Middle frontal gyrus (tissue), 1 donor: ENCODE measurements around the gene SERPINA5.
"Not testable (repeated sequence)": the region's sequence is repeated elsewhere in the genome, so short reads cannot be mapped to it uniquely, and the experiment has no call there.

Source experiments
- DNase-seq: peaks from one replicate; pipeline ENCODE4 v3.0.0-alpha.2; 2015; ENCODE audit warnings: low spot score; ENCODE audit errors: extremely low spot score

SERPINA5 gene

DNA sequence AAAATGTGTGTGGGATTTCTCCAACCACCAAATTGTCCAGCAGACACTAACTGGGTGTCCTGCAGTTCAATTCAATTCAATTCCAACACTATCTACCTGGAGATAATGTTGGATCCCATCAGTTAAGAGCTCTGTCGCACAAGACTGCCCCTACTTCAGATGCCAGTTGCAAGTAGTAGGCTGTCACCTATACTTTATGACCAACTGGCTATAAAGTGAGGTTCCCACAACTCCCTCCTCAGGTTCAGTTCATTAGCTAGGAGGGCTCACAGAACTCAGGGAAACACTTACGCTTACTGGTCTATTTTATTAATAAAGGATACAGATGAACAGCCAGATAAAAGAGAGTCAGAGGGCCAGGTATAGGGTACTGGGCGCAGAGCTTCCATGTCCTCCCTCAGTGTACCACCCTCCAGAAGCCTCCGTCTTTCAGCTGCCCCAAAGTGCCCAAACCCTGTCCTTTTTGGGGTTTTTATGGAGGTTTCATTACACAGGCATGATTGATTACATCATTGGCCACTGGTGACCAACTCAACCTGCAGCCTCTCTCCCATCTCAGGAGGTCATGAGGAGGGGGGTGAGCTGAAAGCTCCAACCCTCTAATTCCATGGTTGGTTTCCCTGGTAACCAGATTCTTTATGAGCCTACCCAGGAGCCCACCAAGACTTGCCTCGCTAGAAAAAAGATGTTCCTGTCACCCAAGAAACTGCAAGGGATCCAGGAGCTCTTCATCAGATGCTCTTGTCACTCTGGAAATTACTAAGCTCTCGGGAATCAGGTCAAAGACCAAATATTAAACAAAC is 7.5 kb upstream of the SERPINA5 start:
- no peak for DNase-seq

DNA sequence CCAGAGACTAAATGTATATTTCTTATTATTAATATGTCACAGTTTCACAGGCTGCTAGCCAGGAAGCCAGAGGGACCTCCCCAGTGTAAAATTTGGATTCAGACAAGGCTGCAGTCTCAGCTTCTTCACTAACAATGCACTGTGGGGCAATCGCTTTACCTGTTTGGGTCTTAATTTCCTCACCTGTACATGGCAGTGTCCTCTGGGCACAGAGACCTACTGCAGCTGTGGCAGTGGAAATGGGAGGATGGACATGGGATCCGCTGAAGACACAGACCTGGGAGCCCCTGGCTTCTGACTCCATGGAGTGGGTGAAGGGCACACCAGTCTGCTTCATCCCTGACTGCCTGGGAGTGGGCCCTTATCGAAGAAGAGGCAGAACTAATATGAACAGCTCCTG is 6.9 kb upstream of the SERPINA5 start:
- DNase-seq = no peak

DNA sequence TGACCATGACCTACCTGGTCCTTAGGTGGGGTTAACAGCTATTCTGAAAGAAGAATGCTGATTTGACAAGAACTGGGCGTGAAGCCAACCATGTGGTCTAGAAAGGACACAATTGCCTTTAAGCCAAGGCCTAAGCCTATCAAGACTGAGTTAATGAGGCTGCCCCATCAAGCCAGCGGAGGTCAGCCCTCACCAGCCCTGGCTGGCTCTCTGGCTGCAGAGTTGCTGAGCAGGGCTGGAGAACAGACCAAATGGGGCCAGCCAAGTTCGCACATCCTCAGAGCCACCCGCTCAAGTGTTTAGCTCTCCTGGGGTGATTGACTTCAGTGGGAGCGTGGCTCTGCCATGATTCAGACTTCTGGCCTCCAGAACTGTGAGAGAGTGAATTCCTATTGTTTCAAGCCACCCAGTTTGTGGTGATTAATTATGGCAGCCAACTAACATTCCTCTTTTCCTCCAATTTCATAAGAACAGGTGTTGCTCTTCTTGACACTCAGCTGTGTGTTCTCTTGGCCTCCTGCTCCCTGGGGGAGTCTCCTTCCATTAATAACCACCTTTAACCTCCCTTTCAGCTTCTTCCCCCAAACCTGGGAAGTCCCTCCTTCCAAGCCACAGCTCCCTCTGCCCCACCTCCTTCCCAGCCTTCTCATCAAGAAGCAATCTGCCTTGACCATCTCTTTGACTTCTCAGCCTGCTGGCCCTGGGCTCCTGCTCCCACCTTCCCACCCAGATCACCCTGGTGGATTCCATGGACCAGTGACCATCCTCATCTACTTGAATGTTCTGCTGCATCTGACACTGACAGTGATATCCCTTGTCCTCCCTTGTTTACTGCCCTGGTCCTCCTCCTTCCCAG is 5.3 kb upstream of the SERPINA5 start:
- no peak for DNase-seq

- not testable (repeated sequence) for DNase-seq
Observed at GRCh38 chr14:94577472-94577871, 3.8 kb upstream of the SERPINA5 start.

DNA sequence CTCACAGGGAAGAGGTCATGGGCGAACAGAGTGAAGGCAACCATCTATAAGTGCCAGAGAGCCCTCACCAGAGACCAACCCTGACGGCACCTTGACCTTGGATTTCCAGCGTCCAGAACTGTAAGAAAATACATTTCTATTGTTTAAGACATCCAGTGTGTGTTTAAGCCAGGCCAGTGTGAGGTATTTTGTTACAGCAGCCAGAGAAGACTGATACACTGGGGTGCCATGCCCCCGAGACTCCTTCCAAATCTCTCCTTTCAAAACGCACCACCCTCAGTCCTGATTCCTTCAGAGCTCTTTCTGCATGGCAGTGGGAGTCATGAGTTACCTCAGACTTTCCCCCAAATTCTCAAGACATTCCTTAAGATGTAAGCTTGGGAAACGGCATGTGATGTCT is 2.5 kb upstream of the SERPINA5 start:
- no peak for DNase-seq

DNA sequence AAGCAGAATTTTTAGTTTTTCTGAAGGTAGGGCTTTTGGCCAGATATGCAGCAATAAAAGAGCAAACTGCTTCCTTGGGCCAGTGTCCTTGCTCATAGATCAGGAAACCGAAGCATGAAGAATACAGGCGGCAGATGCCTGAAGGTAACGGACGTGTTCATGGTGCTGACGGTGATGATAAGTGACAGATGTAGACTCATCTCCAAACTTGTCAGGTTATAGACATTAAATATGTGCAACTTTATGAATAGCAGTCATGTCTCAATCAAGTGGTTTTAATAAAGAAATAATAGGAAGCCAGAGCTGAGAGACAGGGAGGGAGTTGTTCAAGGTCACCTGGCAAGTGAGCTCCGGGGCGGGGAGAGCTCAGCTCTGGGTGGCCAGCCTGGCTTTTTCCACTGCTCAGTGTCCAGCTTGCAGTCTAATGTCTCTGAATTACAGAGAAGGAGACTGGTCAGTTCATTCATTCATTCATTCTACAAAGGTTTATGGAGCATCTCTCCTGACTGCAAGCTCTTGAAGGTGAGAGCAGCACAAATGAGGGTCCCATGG is 1.0 kb downstream of the SERPINA5 start:
- DNase-seq = no peak

GRCh38 chr14:94582851-94583250 is 1.6 kb downstream of the SERPINA5 start:
- no peak for DNase-seq

DNA sequence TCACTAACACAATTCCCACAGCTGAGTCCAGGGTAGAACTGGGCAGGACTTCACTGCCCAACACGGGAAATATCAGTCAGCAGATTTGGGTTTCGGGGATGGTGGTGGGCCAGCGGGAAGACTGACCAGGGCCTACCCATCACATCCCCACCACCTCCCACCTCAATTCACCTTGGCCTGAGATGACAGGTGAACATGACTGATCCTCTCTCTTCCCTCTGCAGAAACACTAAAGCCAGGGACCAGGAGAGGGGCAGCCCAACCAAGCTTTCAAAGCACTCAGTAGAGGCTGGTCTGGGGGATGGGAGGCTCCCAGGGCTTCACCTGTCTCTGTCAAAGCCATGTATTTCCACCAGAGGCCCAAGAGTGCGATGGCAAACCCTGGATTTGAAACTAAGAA is 2.3 kb downstream of the SERPINA5 start:
- no peak for DNase-seq

- no peak for DNase-seq
Observed at GRCh38 chr14:94584591-94585280, 3.5 kb downstream of the SERPINA5 start.

- no peak for DNase-seq
Observed at GRCh38 chr14:94586635-94587034, 5.4 kb downstream of the SERPINA5 start.

GRCh38 chr14:94588311-94588710 is 7.1 kb downstream of the SERPINA5 start:
- DNase-seq = no peak

DNA sequence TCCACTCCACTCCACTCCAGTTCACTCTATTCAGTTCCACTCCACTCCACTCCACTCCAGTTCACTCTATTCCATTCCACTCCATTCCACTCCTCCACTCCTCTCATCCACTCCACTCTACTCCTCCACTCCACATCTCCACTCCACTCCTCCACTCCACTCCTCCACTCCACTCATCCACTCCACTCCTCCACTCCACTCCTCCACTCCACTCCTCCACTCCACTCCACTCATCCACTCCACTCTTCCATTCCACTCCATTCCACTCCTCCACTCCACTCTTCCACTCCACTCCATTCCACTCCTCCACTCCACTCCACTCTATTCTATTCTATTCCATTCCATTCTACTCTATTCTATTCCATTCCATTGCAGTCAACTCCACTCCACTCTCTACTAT is 9.8 kb downstream of the SERPINA5 start:
- DNase-seq = no peak

DNA sequence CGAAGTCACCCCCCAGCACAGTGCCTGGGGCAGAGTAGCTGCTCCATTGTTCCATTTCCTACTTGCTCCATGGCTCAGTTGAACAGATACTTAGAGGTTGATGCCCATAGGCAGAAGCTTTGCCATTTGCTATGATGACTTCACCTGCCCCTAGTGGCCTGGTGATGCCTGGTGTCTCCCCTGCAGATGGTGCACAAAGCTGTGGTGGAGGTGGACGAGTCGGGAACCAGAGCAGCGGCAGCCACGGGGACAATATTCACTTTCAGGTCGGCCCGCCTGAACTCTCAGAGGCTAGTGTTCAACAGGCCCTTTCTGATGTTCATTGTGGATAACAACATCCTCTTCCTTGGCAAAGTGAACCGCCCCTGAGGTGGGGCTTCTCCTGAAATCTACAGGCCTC is 10.6 kb downstream of the SERPINA5 start:
- DNase-seq = no peak

DNA sequence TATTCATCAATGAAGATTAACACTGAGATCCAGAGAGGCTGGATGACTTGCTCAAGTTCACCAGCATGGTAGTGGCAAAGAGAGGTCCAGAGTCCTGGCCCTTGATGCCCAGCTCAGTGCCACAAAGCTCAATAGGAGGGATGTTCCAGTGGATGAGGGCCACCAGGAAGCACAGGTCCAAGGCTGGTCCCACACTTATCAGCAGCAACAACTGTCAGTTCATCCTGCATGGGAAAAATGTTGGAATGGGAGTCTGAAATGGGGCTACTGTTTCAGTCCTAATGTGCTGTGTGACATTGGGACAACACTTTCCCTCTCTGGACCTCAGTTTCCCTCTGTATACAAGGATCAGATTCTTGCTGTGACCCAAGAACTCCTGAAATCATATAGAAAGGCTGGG is 11.2 kb downstream of the SERPINA5 start:
- no peak for DNase-seq

- DNase-seq = no peak
Observed at GRCh38 chr14:94593376-94593748, 12.1 kb downstream of the SERPINA5 start.

- DNase-seq = no peak
Observed at GRCh38 chr14:94593749-94594431, 12.7 kb downstream of the SERPINA5 start.

DNA sequence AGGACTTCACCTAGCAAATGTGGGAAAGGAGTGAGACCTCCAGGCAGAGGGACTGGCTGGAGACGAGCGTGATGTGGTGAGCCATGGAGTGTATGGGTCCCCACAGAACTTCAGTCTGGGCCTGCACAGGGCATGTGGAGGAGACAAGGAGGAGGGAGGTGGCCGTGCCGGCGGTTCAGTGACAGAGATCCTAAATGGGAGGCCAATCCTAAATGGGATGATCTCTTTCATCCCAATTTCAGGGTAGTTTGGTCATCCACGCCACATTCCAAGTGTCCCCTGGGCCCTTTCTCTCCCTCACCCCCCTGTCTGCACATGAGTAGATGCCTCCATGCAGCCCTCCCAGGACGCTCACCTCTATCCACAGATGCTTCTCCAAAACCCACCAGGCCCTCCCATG is 13.2 kb downstream of the SERPINA5 start:
- no peak for DNase-seq

DNA sequence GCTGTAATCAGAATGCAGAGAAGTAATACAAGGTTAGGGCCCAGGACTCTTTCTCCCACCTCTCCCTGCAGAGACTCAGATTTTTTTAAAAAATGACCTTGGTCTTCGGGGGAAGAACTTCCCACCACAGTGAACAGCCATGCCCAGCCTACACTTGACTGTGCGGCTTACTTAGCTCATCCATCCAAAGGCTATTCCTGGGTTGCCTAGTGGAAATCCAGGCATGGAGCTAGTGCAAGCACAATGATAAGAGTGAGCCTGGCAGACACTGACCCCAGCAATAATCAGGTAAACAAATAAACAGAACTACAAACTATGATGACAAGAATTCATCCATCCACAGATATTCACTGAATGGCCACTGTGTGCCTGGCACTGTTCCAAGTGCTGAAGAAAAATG is 14.7 kb downstream of the SERPINA5 start:
- no peak for DNase-seq

- DNase-seq = no peak
Observed at GRCh38 chr14:94596361-94596760, 15.1 kb downstream of the SERPINA5 start.

- no peak for DNase-seq
Observed at GRCh38 chr14:94597788-94598187, 16.6 kb downstream of the SERPINA5 start.

DNA sequence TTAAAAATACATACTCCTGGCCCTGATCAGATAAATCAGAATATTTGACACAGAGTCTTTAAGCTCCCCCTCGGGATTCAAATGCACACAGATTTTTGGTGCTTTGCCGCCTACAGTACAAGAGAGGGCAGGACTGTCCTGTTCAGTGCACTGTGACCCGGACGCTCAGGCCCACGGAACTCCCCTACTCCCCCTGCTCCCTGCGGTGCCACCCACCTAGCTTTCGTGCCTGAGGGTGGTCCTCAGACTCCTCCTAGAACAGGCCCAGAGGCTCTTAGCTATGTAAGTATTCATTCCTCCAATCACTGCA is 17.2 kb downstream of the SERPINA5 start:
- no peak for DNase-seq
